K562 (cell line): ENCODE measurements around the gene GHRL. TPM values are rescaled to one million over a fixed set of nuclear protein-coding genes. Genes with fewer than 3 reads are reported as not detected.

Experiments
- BCL6 ChIP-seq: fragments of 250-450 bp; sonication (Bioruptor Pico); IDR thresholded peaks from 2 replicates; pipeline ENCODE4 v1.4.0; 2020
- ESRRB ChIP-seq: fragments of 250-450 bp; sonication (Bioruptor Pico); IDR thresholded peaks from 2 replicates; pipeline ENCODE4 v1.5.0; 2020; ENCODE audit warnings: mild to moderate bottlenecking, moderate library complexity, borderline replicate concordance
- ILF3 ChIP-seq: fragments of 450-650 bp; IDR thresholded peaks from 2 replicates; pipeline ENCODE4 v1.6.1; 2018; ENCODE audit warnings: antibody characterized with exemption, mild to moderate bottlenecking, moderate library complexity, borderline replicate concordance
- NFIX ChIP-seq: fragments of 250-450 bp; sonication (Bioruptor Pico); IDR thresholded peaks from 2 replicates; pipeline ENCODE4 v1.4.0; 2020; ENCODE audit warnings: low read depth, mild to moderate bottlenecking, moderate library complexity
- SLC30A9 ChIP-seq: fragments of 250-450 bp; sonication (Bioruptor Pico); IDR thresholded peaks from 2 replicates; pipeline ENCODE4 v1.8.0; 2022; ENCODE audit warnings: mild to moderate bottlenecking, moderate library complexity
- SREBF1 ChIP-seq: fragments of 150-350 bp; IDR thresholded peaks from 2 replicates; pipeline ENCODE4 v1.6.1; 2014; ENCODE audit warnings: antibody characterized with exemption, low read depth, low read length, borderline replicate concordance
- ZNF217 ChIP-seq: sonication (generic); formaldehyde crosslinking; IDR thresholded peaks from 2 replicates; pipeline ENCODE4 v1.8.0; 2022; ENCODE audit warnings: mild to moderate bottlenecking, missing genetic modification reagents
- ZNF239 ChIP-seq: fragments of 250-450 bp; sonication (Bioruptor Pico); IDR thresholded peaks from 2 replicates; pipeline ENCODE4 v1.4.0; 2020; ENCODE audit warnings: mild to moderate bottlenecking
- polyA plus RNA-seq, 8 experiments: library from polyadenylated mRNA; depleted of rRNA in 4 of 8; stranded (reverse) in 5 of 8; unstranded in 3 of 8; fragments of >200 nt; fragmentation: Nextera tagmentation in 2 of 8; fragmentation: Illumina TruSeq in 1 of 8; extraction: Ambion mirVana in 2 of 8; extraction: Trizol in 1 of 8; gene quantifications; 2 replicates each; pipeline versions ENCODE4 v1.2.1 to v1.2.3, GENCODE V29; 2011 to 2014; ENCODE audit warnings: inconsistent platforms in 1 of 8, missing spikeins in 1 of 8
- total RNA-seq, 7 experiments: library from RNA; depleted of rRNA in 6 of 7; stranded (reverse); fragments of >200 nt in 6 of 7; fragmentation: Illumina TruSeq in 2 of 7; extraction: Trizol in 2 of 7; gene quantifications; 2 replicates each; pipeline versions ENCODE4 v1.2.1 to v1.2.3, GENCODE V29; 2011 to 2021; ENCODE audit warnings: low replicate concordance in 1 of 7
- TF ChIP-seq, protein P1 (sequence below), 2 experiments: fragments of 450-650 bp in 1 of 2; sonication (generic) in 1 of 2; formaldehyde crosslinking in 1 of 2; IDR thresholded peaks in 1 of 2; conservative IDR thresholded peaks in 1 of 2; 2 replicates each; pipeline versions ENCODE4 v1.6.1 to v1.8.1; 2016 to 2023; ENCODE audit warnings: mild to moderate bottlenecking in 2 of 2, moderate library complexity in 2 of 2, inconsistent platforms in 1 of 2, missing genetic modification reagents in 1 of 2
- TF ChIP-seq, protein P2 (sequence below): fragments of 250-450 bp; sonication (Bioruptor Pico); IDR thresholded peaks from 2 replicates; pipeline ENCODE4 v1.5.0; 2021
- TF ChIP-seq, protein P3 (sequence below), 2 experiments: fragments of 450-650 bp in 1 of 2; sonication (generic) in 1 of 2; formaldehyde crosslinking in 1 of 2; IDR thresholded peaks; 2 replicates each; pipeline versions ENCODE4 v1.7.1 to v1.9.0; 2016 to 2022; ENCODE audit warnings: inconsistent platforms in 1 of 2, mild to moderate bottlenecking in 1 of 2, missing genetic modification reagents in 1 of 2
- TF ChIP-seq, protein P4 (sequence below): fragments of 450-650 bp; formaldehyde crosslinking; IDR thresholded peaks from 2 replicates; pipeline ENCODE4 v1.4.0; 2020; ENCODE audit warnings: mild to moderate bottlenecking, moderate library complexity

The GHRL gene
- total and polyA plus RNA-seq, 9 of the 15 experiments (the other 6 are each of a cell fraction or from before 2014, with no cell fraction given) = 0.08 to 0.29 (median 0.15) TPM; not detected in 5

DNA sequence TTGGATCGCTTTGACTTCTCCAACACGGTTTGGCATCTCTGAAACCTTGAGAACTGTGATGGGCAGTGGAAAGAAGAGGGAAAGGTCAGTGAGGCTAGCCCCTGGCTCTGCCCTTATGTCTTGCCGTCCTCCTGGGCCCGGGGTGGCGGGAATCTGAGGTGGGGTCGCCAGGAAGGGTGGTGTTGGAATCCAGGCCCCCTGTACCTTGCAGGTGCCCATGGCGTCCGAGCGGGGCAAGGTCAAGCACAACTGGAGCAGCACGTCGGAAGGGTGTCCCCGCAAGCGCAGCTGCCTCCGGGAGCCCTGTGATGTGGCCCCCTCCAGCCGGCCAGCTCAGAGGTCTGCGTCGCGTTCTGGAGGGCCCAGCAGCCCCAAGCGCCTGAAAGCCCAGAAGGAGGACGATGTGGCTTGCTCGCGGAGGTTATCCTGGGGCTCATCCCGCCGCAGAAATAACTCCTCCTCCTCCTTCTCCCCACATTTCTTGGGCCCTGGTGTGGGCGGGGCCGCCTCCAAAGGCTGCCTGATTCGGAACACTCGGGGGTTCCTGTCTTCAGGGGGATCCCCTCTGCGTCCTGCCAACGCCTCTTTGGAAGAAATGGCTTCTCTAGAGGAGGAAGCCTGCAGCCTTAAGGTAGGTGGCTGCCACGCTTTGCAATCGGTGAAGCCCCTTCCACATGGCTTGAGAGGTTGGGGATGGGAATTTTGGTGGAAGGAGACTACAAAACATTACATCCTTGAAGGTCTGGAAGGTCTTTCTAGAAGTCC is 43.6 kb downstream of the GHRL start (continued):
- TF ChIP-seq, protein P1, sequence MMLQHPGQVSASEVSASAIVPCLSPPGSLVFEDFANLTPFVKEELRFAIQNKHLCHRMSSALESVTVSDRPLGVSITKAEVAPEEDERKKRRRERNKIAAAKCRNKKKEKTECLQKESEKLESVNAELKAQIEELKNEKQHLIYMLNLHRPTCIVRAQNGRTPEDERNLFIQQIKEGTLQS (IDR thresholded peaks at IDR 0.05) = no peak
- TF ChIP-seq, protein P1 (CRISPR knock-in tag; conservative IDR thresholded peaks at IDR 0.05) = peak; percentile 61; the same call in 1 of the 2 replicates
- TF ChIP-seq, protein P2, sequence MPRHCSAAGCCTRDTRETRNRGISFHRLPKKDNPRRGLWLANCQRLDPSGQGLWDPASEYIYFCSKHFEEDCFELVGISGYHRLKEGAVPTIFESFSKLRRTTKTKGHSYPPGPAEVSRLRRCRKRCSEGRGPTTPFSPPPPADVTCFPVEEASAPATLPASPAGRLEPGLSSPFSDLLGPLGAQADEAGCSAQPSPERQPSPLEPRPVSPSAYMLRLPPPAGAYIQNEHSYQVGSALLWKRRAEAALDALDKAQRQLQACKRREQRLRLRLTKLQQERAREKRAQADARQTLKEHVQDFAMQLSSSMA (CRISPR knock-in tag) = no peak
- TF ChIP-seq ILF3 = no peak
- TF ChIP-seq ZNF239 (CRISPR knock-in tag) = no peak
- TF ChIP-seq ESRRB (CRISPR knock-in tag) = no peak
- TF ChIP-seq NFIX (CRISPR knock-in tag) = no peak
- no peak for TF ChIP-seq ZNF217
- TF ChIP-seq SREBF1 = no peak
- TF ChIP-seq, protein P3, sequence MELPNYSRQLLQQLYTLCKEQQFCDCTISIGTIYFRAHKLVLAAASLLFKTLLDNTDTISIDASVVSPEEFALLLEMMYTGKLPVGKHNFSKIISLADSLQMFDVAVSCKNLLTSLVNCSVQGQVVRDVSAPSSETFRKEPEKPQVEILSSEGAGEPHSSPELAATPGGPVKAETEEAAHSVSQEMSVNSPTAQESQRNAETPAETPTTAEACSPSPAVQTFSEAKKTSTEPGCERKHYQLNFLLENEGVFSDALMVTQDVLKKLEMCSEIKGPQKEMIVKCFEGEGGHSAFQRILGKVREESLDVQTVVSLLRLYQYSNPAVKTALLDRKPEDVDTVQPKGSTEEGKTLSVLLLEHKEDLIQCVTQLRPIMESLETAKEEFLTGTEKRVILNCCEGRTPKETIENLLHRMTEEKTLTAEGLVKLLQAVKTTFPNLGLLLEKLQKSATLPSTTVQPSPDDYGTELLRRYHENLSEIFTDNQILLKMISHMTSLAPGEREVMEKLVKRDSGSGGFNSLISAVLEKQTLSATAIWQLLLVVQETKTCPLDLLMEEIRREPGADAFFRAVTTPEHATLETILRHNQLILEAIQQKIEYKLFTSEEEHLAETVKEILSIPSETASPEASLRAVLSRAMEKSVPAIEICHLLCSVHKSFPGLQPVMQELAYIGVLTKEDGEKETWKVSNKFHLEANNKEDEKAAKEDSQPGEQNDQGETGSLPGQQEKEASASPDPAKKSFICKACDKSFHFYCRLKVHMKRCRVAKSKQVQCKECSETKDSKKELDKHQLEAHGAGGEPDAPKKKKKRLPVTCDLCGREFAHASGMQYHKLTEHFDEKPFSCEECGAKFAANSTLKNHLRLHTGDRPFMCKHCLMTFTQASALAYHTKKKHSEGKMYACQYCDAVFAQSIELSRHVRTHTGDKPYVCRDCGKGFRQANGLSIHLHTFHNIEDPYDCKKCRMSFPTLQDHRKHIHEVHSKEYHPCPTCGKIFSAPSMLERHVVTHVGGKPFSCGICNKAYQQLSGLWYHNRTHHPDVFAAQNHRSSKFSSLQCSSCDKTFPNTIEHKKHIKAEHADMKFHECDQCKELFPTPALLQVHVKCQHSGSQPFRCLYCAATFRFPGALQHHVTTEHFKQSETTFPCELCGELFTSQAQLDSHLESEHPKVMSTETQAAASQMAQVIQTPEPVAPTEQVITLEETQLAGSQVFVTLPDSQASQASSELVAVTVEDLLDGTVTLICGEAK (IDR thresholded peaks at IDR 0.05) = peak; percentile 57; the same call in 1 of the 2 replicates
- TF ChIP-seq, protein P3 (CRISPR knock-in tag; IDR thresholded peaks at IDR 0.05) = no peak; the same call in 1 of the 2 replicates
- TF ChIP-seq BCL6 (CRISPR knock-in tag) = no peak
- TF ChIP-seq, protein P4, sequence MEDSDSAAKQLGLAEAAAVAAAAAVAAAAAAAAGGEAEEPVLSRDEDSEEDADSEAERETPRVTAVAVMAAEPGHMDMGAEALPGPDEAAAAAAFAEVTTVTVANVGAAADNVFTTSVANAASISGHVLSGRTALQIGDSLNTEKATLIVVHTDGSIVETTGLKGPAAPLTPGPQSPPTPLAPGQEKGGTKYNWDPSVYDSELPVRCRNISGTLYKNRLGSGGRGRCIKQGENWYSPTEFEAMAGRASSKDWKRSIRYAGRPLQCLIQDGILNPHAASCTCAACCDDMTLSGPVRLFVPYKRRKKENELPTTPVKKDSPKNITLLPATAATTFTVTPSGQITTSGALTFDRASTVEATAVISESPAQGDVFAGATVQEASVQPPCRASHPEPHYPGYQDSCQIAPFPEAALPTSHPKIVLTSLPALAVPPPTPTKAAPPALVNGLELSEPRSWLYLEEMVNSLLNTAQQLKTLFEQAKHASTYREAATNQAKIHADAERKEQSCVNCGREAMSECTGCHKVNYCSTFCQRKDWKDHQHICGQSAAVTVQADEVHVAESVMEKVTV (CRISPR knock-in tag) = no peak
- TF ChIP-seq SLC30A9 (CRISPR knock-in tag) = no peak
